ENCODE results near the gene TOPORS. TPM values are rescaled to one million over a fixed set of nuclear protein-coding genes. Genes with fewer than 3 reads are reported as not detected.

TOPORS gene
- total and polyA plus RNA-seq, 2 donors (not counting 1 experiment from before 2014, with no cell fraction given) = 10.1 to 21.4 TPM

GRCh38 chr9:32525709-32526030 lies 26.7 kb downstream of the TOPORS start:
- H3K27ac ChIP-seq (ENCODE audit: low read length in 2 of 2) = peak overlapping the region; percentile 73 to 74
- no peaks in the 10 kb centered on the region for H3K9me3 ChIP-seq (ENCODE audit: control extremely low read depth in 1 of 3, control insufficient read depth in 2 of 3, insufficient read depth in 1 of 3, low read length in 2 of 3)
- H2AFZ ChIP-seq (ENCODE audit: insufficient read depth, low read depth, low read length, poor library complexity, severe bottlenecking) = peak overlapping the region; percentile 72
- H3K27ac Mint-ChIP-seq = peak overlapping the region; percentile 93
- H3K4me3 Mint-ChIP-seq = peak overlapping the region; percentile 95
- H3K4me3 ChIP-seq (ENCODE audit: control extremely low read depth in 1 of 5, extremely low read depth in 1 of 5, insufficient read depth in 1 of 5, low read depth in 2 of 5, low read length in 4 of 5) = peak overlapping the region; percentile 73 to 98 (median 84)
- no peaks in the 10 kb centered on the region for H3K27me3 Mint-ChIP-seq
- DNase-seq (no peak), ATAC-seq (ENCODE audit: low read depth) (no peak)
- intact Hi-C loops (cut with micrococcal nuclease) = loop anchor here (1.0 kb wide), 4 partner anchors 27 to 146 kb away; partner anchors contain the start of genes ACO1, NDUFB6, SMIM27 and TOPORS
- H3K9me3 Mint-ChIP-seq (ENCODE audit: insufficient read depth) = no peaks in the 10 kb centered on the region
- 0% methylated on average over 3 of the region's 4 CpGs for WGBS (ENCODE audit: insufficient coverage)
- H3K79me2 ChIP-seq (ENCODE audit: control insufficient read depth, insufficient read depth, low read length) = peaks cover 67% of the 10 kb centered on the region
- H3K36me3 ChIP-seq (replicated peaks in 1 of 2; ENCODE audit: control extremely low read depth in 1 of 2, control insufficient read depth in 1 of 2, extremely low read depth in 1 of 2, insufficient read depth in 2 of 2, low read length in 1 of 2) = peaks cover 0 to 12% of the 10 kb centered on the region in 2 experiments
- CTCF ChIA-PET = interaction anchor here (1.3 to 3.4 kb wide), 11 partner anchors 13 to 1291 kb away, joined by 3 to 48 read pairs (median 7); partner anchors contain the start of genes ACO1 and NDUFB6
- peak overlapping the region; percentile 84 for H3K9ac ChIP-seq (ENCODE audit: low read length)
- H3K4me2 ChIP-seq (replicated peaks; ENCODE audit: low read depth, low read length, poor library complexity, severe bottlenecking) = peak overlapping the region; percentile 87
- no peaks in the 10 kb centered on the region for H3K27me3 ChIP-seq (replicated peaks in 1 of 4; ENCODE audit: control extremely low read depth in 1 of 4, control insufficient read depth in 3 of 4, insufficient read depth in 4 of 4, low read length in 3 of 4)
- no peak for TF ChIP-seq CTCF (IDR thresholded peaks at IDR 0.05)
- no peak for TF ChIP-seq EZH2 (IDR thresholded peaks at IDR 0.05; ENCODE audit: borderline replicate concordance, insufficient read depth, low read depth, low read length, poor library complexity, severe bottlenecking)
- POLR2A ChIA-PET = interaction anchor here (0.6 to 2.0 kb wide), 3 partner anchors 26 to 141 kb away, joined by 3 to 16 read pairs (median 3); partner anchors contain the start of genes ACO1, SMIM27 and TOPORS
- H3K4me1 Mint-ChIP-seq = peaks cover 55% of the 10 kb centered on the region
- peaks cover 7% of the 10 kb centered on the region for H4K20me1 ChIP-seq (ENCODE audit: control insufficient read depth, insufficient read depth, low read length, poor library complexity, severe bottlenecking)
- peaks cover 27 to 31% of the 10 kb centered on the region in 2 donors for H3K4me1 ChIP-seq (ENCODE audit: control insufficient read depth in 2 of 2, insufficient read depth in 2 of 2, low read length in 2 of 2)

Data from B cell (primary cell).